Loucy (cell line): Measurements from ENCODE around the gene MSANTD2.

Source experiments
- H2AFZ ChIP-seq: fragments of 200-600 bp; sonication (generic); 2 replicates; pipeline ENCODE4 v1.6.0; 2016; ENCODE audit warnings: antibody characterized with exemption, mild to moderate bottlenecking, low read length, moderate library complexity
- H3F3A ChIP-seq: fragments of 200-600 bp; 2 replicates; pipeline ENCODE4 v1.6.0; 2016; ENCODE audit warnings: antibody characterized with exemption, low read depth, mild to moderate bottlenecking
- H3K27me3 ChIP-seq: fragments of 200-600 bp; sonication (generic); 2 replicates; pipeline ENCODE4 v1.6.1; 2014; ENCODE audit warnings: low read length, mild to moderate bottlenecking; ENCODE audit not compliant: insufficient read depth, poor library complexity, severe bottlenecking
- H3K36me3 ChIP-seq: fragments of 200-600 bp; sonication (generic); 2 replicates; pipeline ENCODE4 v1.6.1; 2016; ENCODE audit warnings: low read length; ENCODE audit not compliant: insufficient read depth
- H3K4me1 ChIP-seq: fragments of 200-600 bp; sonication (generic); 2 replicates; pipeline ENCODE4 v1.5.1; 2014; ENCODE audit warnings: low read length, mild to moderate bottlenecking; ENCODE audit not compliant: insufficient read depth, poor library complexity, severe bottlenecking
- H3K4me2 ChIP-seq: fragments of 200-600 bp; sonication (generic); 2 replicates; pipeline ENCODE4 v1.6.0; 2014; ENCODE audit warnings: antibody characterized with exemption, low read length, low read depth, mild to moderate bottlenecking; ENCODE audit not compliant: poor library complexity, severe bottlenecking
- H3K4me3 ChIP-seq: fragments of 200-600 bp; sonication (generic); 2 replicates; pipeline ENCODE4 v1.5.1; 2014; ENCODE audit warnings: low read length, mild to moderate bottlenecking, mixed read lengths; ENCODE audit not compliant: poor library complexity, severe bottlenecking
- H3K79me2 ChIP-seq: fragments of 200-600 bp; sonication (generic); 2 replicates; pipeline ENCODE4 v1.6.1; 2014; ENCODE audit warnings: low read length; ENCODE audit not compliant: insufficient read depth
- H3K9ac ChIP-seq: fragments of 200-600 bp; sonication (generic); 2 replicates; pipeline ENCODE4 v1.6.0; 2014; ENCODE audit warnings: mild to moderate bottlenecking, low read depth, low read length, moderate library complexity; ENCODE audit not compliant: poor library complexity, severe bottlenecking
- H3K9me2 ChIP-seq: fragments of 200-600 bp; sonication (generic); replicated peaks from 2 replicates; pipeline ENCODE4 v1.6.1; 2016; ENCODE audit warnings: low read depth, low read length, mixed read lengths
- H3K9me3 ChIP-seq: fragments of 200-600 bp; sonication (generic); 2 replicates; pipeline ENCODE4 v1.6.1; 2014; ENCODE audit warnings: mild to moderate bottlenecking, antibody characterized with exemption, low read length, low read depth; ENCODE audit not compliant: insufficient read depth
- H4K20me1 ChIP-seq: fragments of 200-600 bp; sonication (generic); 2 replicates; pipeline ENCODE4 v1.6.0; 2014; ENCODE audit warnings: antibody characterized with exemption, low read length, mild to moderate bottlenecking; ENCODE audit not compliant: insufficient read depth, poor library complexity, severe bottlenecking
- CTCF ChIP-seq: fragments of 200-600 bp; sonication (generic); conservative IDR thresholded peaks from 2 replicates; pipeline ENCODE4 v1.5.1; 2014; ENCODE audit warnings: mild to moderate bottlenecking, antibody characterized with exemption, low read length
- EZH2phosphoT487 ChIP-seq: fragments of 200-600 bp; IDR thresholded peaks from 2 replicates; pipeline ENCODE4 v1.6.1; 2018; ENCODE audit warnings: antibody characterized with exemption, mild to moderate bottlenecking, moderate library complexity, borderline replicate concordance

The MSANTD2 gene

GRCh38 chr11:124743050-124743449, 57.2 kb downstream of the MSANTD2 start:
- Histone ChIP-seq H3K9ac (no peak overlapping the region), H3F3A (no peaks in the 10 kb centered on the region), H2AFZ (no peak overlapping the region), H3K4me3 (no peak overlapping the region), H3K27me3 (no peaks in the 10 kb centered on the region), H3K36me3 (no peaks in the 10 kb centered on the region), H3K79me2 (no peaks in the 10 kb centered on the region), H3K9me3 (no peaks in the 10 kb centered on the region), H4K20me1 (peaks cover 3% of the 10 kb centered on the region), H3K4me2 (no peak overlapping the region), H3K9me2 (no peaks in the 10 kb centered on the region), H3K4me1 (peaks cover 22% of the 10 kb centered on the region)
- no peak for TF ChIP-seq CTCF
- no peak for TF ChIP-seq EZH2phosphoT487

GRCh38 chr11:124742555-124742954, 57.7 kb downstream of the MSANTD2 start:
- TF ChIP-seq CTCF (no peak), EZH2phosphoT487 (no peak)
- Histone ChIP-seq H3K79me2 (no peaks in the 10 kb centered on the region), H3K9me2 (no peaks in the 10 kb centered on the region), H3K9me3 (no peaks in the 10 kb centered on the region), H3K4me3 (no peak overlapping the region), H3F3A (no peaks in the 10 kb centered on the region), H3K9ac (no peak overlapping the region), H2AFZ (no peak overlapping the region), H3K4me2 (no peak overlapping the region), H3K27me3 (no peaks in the 10 kb centered on the region), H4K20me1 (peaks cover 3% of the 10 kb centered on the region), H3K36me3 (no peaks in the 10 kb centered on the region), H3K4me1 (peaks cover 22% of the 10 kb centered on the region)

- TF ChIP-seq CTCF = peak; percentile 24
- TF ChIP-seq EZH2phosphoT487 = no peak
- Histone ChIP-seq H4K20me1 (peaks cover 3% of the 10 kb centered on the region), H3K4me3 (peak overlapping the region; percentile 74), H2AFZ (peak overlapping the region; percentile 76; the same call in 1 of the 2 replicates), H3K79me2 (no peaks in the 10 kb centered on the region), H3K27me3 (no peaks in the 10 kb centered on the region), H3K9me2 (no peaks in the 10 kb centered on the region), H3K36me3 (no peaks in the 10 kb centered on the region), H3K4me1 (peaks cover 26% of the 10 kb centered on the region), H3K9me3 (no peaks in the 10 kb centered on the region), H3K4me2 (peak overlapping the region; percentile 62), H3F3A (no peaks in the 10 kb centered on the region), H3K9ac (peak overlapping the region; percentile 54)
Observed at GRCh38 chr11:124740277-124740882, 59.8 kb downstream of the MSANTD2 start.
